Fibroblast of pulmonary artery (primary cell): Measurements from ENCODE around the gene GCSH.
A peak's percentile ranks its signal among the peaks of the same experiment; 100 is the strongest.

Experiments
- DNase-seq: peaks from one replicate; pipeline ENCODE4 v3.0.0-alpha.2; 2010; ENCODE audit warnings: low read depth
- H3K4me3 ChIP-seq: replicated peaks from 2 replicates; pipeline ENCODE4 v1.5.1; 2011; ENCODE audit warnings: low read depth, mild to moderate bottlenecking, control low read depth, low read length, moderate library complexity
- TF ChIP-seq, protein P1 (sequence below): IDR thresholded peaks from 2 replicates; pipeline ENCODE4 v1.5.1; 2011; ENCODE audit warnings: mild to moderate bottlenecking, control low read depth, low read length, inconsistent platforms; ENCODE audit errors: missing control alignments

Gene GCSH

DNA sequence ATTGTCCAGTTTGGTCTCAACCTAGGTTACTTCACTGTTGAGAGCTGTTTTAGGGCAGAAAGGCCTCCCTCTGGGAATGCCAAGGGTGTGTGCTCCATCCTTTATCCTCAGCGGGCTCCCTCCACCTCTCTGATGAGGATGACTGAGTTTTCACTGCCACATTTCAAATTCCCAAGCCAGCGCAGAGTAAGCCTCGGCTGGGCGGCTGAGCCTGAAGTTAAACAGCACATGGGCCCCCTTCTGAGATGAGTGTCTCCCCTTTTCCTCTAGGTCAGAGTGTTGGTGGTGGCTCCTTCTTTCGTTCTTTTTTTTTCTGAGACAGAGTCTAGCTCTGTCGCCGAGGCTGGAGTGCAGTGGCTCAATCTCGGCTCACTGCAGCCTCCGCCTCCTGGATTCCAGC is 5.5 kb upstream of the GCSH start:
- TF ChIP-seq, protein P1, sequence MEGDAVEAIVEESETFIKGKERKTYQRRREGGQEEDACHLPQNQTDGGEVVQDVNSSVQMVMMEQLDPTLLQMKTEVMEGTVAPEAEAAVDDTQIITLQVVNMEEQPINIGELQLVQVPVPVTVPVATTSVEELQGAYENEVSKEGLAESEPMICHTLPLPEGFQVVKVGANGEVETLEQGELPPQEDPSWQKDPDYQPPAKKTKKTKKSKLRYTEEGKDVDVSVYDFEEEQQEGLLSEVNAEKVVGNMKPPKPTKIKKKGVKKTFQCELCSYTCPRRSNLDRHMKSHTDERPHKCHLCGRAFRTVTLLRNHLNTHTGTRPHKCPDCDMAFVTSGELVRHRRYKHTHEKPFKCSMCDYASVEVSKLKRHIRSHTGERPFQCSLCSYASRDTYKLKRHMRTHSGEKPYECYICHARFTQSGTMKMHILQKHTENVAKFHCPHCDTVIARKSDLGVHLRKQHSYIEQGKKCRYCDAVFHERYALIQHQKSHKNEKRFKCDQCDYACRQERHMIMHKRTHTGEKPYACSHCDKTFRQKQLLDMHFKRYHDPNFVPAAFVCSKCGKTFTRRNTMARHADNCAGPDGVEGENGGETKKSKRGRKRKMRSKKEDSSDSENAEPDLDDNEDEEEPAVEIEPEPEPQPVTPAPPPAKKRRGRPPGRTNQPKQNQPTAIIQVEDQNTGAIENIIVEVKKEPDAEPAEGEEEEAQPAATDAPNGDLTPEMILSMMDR = no peak
- no peak overlapping the region for H3K4me3 ChIP-seq
- no peak for DNase-seq

DNA sequence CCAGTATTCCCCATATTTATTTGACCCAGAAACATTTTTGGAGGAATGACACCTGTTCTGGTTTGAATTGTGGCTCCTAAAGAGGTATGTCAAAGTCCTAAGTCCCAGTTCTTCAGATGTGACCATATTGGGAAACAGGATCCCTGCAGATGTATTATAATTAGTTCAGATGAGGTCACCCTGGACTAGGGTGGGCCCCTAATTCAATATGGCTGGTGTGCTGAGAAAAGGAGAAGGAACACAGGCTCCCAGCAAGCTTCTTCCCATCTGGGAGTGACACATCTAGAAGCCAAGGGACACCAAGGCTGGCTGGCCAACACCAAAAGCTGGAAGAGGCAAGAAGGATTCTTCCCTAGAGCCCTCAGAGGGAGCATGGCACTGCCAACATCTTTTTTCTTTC is 3.8 kb upstream of the GCSH start:
- DNase-seq = no peak
- no peak overlapping the region for H3K4me3 ChIP-seq
- TF ChIP-seq, protein P1 = no peak

DNA sequence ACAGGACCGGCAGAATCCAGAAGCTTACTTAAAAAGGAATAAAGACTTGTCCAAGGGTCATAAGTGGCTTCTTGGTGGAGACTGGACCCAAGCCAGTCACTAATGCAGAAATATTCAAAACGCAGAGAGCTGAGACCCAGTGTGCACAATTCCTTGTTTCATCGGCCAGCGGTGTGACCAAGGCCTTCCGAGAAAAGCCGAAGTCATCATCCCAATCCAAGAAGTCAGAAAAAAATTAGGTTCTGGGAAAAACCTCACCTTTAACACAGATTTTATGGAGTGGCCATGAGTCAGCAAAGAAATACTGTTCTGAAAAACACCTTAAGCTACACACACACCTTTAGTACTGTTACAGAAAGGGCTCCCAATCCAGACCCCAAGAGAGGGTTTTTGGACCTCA is 1.0 kb upstream of the GCSH start:
- TF ChIP-seq, protein P1 = no peak
- DNase-seq = no peak
- no peak overlapping the region for H3K4me3 ChIP-seq

DNA sequence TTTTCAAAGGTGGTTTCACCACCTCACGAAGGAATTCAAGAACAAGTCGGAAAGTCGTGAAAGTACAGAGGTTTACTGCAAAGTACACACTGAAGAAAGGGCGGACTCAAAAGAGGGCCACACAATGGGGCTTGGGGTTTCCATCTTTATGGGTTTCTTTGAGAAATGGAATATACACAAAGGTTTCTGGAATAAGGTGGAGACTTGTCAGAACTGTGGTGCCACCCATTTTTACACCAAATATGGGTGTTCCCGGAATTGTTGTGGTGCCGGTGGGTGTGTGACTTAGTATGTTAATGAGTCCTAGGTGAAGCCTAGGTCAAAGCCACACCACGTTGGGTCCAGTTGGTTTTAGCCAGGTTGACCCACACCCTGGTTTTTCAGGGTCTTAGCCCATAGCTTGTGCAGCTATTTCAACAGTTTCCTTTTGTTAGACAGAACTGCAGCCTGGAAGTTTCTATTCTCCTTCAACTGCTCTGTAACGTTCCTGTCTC is 567 bp upstream of the GCSH start:
- TF ChIP-seq, protein P1 = no peak
- H3K4me3 ChIP-seq = peak overlapping the region; percentile 4
- DNase-seq = no peak

DNA sequence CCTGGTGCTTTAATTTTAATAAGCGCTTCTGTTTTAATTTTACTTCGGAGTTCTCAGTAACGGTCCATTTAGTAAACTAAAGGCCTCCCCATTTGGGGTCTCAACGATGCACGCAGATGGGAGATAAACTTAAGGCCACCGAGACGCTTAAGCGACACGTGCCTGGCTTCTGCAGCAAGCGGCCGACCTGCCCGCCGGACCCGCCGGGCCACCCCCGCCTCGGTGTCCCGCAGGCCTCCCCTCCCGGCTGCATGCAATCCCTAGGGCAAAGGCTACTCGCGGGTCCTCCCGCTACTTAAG is 592 bp downstream of the GCSH start:
- DNase-seq = no peak
- TF ChIP-seq, protein P1 = no peak
- peak overlapping the region; percentile 78 for H3K4me3 ChIP-seq

DNA sequence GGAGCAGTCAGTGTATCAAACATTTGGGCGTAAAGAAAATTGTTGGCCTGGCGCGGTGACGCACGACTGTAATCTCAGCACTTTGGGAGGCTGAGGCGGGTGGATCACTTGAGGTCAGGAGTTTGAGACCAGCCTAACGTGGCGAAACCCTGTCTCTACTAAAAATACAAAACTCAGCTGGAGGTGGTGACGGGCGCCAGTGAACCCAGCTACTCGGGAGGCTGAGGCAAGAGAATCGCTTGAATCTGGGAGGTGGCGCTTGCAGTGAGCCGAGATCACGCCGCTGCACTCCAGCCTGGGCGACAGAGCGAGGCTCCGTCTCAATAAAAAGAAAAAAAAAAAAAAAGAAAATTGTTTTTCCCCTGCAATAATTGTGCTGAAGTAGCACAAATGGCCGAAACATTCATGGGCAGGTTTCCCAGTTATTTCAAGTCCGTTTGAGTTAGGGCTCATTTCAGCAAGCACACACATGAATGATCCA is 1.4 kb downstream of the GCSH start:
- TF ChIP-seq, protein P1 = no peak
- H3K4me3 ChIP-seq = peak overlapping the region; percentile 78
- DNase-seq = peak; percentile 31

DNA sequence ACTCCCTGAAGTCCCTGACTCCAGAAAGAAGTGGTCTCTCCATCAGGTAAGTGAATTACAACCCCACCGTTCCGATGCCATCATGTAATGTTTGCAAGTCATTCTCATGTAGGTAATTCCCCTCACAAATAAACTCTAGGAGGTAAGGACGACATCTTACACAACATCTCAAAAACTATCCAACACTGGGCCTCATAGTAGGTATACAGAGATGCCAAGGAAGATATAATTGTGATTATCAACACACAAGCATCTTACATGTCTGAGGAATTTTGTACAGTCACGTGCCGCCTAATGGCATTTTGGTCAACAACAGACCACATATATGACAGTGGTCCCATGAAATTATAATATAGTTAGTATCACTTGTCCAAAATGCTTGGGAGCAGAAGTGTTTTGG is 7.4 kb downstream of the GCSH start:
- TF ChIP-seq, protein P1 = no peak
- H3K4me3 ChIP-seq = no peak overlapping the region
- DNase-seq = no peak
